GM12873 (cell line): ENCODE measurements around the gene ADAMTS9.

Experiments
- TF ChIP-seq, protein P1 (sequence below): IDR thresholded peaks from 2 replicates; pipeline ENCODE4 v1.5.1; 2012; ENCODE audit warnings: low read depth, mild to moderate bottlenecking, moderate library complexity, low read length, control low read depth; ENCODE audit not compliant: insufficient read depth; ENCODE audit errors: missing control alignments

ADAMTS9 gene

DNA sequence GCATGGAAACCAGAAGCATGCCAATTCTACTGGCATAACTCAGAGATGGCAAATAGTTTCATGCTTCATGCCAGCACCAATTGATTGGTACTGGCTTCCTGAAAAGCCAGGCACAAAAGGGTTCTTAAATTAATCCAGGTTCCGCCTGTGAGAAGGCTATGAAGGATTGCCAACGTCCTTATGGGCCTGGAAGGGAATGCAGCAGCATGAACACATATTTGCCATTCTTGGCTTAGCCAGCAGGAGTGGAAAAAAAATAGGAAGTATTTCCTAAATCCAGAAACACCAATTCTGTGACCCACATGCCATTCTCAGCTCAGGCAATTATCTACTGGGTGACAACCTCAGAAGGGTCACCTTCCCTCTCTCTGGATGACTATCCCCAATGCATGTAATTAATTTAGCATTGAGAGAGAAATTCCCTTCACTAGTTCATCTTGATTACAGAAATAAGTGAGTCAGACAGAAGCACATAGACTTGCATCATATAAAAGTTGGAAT, 36.0 kb downstream of the ADAMTS9 start:
- TF ChIP-seq, protein P1, sequence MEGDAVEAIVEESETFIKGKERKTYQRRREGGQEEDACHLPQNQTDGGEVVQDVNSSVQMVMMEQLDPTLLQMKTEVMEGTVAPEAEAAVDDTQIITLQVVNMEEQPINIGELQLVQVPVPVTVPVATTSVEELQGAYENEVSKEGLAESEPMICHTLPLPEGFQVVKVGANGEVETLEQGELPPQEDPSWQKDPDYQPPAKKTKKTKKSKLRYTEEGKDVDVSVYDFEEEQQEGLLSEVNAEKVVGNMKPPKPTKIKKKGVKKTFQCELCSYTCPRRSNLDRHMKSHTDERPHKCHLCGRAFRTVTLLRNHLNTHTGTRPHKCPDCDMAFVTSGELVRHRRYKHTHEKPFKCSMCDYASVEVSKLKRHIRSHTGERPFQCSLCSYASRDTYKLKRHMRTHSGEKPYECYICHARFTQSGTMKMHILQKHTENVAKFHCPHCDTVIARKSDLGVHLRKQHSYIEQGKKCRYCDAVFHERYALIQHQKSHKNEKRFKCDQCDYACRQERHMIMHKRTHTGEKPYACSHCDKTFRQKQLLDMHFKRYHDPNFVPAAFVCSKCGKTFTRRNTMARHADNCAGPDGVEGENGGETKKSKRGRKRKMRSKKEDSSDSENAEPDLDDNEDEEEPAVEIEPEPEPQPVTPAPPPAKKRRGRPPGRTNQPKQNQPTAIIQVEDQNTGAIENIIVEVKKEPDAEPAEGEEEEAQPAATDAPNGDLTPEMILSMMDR, result no peak

DNA sequence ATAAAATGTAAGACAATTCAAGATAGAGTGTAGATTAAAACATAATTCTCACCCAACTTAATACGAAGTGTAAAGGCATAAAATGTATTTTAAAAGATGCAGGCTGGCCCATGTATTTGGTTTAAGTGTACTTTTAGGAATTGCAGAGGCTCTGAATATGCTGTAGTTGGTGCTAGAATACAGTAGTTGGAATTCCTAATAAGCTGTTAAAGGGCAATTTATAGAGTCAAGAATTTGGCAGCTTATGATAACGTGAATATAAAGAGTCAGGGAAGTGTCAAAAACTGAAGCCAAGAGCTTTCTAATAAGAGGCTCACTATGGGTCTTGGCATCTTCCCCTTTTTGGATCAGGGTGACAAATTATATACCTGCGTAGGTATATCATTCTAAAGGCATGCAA, 36.5 kb downstream of the ADAMTS9 start:
- TF ChIP-seq, protein P1, result no peak

DNA sequence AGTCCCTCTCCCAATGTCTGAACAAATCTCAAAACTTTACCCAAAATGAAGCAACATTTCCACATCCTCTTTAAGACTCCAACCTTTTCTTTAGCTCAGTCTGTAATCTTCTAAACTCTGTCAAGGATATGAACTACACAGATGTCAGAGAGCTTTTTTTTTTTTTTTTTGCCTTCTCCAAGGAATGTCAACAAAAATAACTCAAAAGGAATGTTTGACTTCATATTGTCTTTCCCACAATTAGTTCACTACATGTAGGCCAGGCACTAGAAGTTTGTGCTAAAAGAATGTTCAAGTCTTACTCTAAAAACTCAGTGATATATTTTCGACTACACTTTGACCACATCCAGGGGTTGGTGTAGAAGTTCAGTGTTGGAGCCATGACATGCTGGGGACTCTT, 37.1 kb downstream of the ADAMTS9 start:
- TF ChIP-seq, protein P1, result no peak

DNA sequence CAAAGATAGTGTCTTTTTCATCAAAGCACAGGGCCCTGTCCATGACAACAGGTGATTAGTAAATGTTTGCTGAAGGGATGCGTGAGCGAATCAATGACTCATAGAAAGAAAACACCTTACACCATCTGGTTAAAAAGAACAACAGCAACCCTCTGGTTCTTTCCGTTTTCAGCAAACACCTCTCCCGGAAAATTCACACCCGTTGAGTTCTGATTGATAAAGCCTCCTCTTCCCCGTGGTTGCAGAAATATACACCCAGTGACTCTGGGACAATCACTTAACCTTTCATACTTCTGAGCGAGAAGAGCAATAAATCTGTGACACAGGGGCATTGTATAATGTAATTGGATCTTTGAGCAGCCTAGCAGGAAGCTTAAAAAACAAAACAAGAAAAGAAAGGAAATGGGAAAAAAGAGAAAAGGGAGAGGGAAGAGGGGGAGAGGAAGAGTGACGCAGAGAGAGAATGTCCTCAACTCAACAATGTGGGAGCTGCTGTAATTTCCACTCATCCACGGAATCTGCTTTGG, 37.6 kb downstream of the ADAMTS9 start:
- TF ChIP-seq, protein P1, result no peak

DNA sequence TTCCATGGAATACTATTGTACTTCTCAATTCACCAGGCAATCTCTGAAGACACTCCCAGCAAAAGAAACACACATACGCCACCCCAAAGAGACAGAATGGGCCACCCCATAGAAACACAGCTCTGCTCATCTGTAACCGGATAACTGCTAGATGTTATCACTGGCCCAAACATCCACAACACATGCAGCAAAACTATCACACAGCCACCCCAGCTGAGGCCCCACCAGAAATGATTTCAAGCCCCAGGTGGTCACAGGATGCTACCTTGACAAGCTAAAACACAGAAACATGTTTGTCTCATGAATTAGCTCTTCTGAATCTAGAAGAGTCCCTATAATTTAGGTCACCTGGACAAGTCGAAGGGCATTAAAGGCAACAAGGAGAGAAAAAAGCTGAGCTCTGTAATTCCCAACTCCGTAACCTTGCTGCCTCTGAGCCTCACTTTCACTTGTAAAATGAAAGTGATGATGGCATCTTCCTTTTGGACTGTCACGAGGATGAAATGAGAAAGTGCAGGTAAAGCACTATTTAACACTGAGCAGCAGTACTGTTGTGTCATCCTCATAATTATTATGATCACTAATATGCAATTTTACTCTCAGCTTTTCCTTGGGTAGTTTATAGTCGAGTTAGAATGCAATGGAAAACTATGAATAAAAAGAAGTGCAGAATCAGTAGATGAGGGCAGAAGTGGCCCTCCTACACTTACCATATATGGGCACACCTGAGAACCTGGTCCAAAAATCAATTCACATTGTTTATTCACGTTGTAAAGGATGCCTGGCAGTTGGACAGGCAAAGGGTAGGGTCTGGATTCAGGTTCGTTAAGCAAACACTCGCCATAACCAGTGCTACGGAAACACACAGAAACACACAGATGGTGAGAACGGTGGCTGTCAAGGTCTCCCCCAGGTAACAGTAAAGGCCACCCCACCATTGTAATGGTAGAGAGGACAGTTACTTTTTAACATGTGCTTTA, 38.6 kb downstream of the ADAMTS9 start:
- TF ChIP-seq, protein P1, result no peak

DNA sequence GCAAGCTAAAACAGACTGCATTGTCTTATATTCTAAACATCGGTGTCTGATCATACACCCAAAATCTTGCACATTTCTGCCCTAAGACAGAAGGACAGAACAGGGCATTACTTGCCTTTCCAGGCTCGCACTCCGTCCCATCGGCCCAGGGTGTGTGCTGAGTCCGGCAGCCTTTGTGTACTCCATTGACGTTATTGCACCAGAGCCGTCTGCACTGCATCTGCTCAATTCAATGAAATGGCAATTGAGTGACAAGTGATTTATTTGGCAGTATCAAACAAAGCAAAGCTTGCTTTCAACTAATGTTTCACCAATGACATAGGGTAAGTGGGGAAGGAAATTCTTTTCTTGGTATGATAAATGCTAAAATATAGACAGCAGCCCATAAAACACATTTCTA, 40.0 kb downstream of the ADAMTS9 start:
- TF ChIP-seq, protein P1, result no peak

DNA sequence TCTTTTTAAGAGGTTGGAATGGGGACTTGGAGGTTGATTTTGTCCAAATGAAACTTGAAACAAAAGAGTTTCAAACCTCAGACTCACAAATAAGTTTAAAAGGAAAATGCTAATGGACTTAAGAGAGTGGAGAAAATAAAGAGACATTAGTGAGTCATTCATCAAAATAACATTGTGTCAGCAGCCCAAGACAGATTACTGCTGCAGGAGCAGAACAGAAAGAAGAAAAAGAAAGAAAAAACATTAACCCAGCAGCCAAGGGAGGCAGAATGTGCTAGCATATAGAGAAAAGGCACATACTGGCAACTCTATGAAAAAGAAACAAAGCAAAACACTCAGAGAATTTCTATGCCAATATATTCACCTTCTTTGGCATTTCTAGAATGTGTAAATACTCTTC, 42.6 kb downstream of the ADAMTS9 start:
- TF ChIP-seq, protein P1, result no peak
